Endothelial cell of hepatic sinusoid (primary cell): ENCODE measurements around the gene NABP1.
"Not testable (repeated sequence)": the region's sequence is repeated elsewhere in the genome, so short reads cannot be mapped to it uniquely, and the experiment has no call there.

ENCODE experiments used
- in situ Hi-C: cut with HindIII; loops from 2 replicates; pipeline ENCODE4 v1.10.0; 2017; ENCODE audit warnings: low sequenced_read_pairs

NABP1 gene, protein sequence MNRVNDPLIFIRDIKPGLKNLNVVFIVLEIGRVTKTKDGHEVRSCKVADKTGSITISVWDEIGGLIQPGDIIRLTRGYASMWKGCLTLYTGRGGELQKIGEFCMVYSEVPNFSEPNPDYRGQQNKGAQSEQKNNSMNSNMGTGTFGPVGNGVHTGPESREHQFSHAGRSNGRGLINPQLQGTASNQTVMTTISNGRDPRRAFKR

DNA sequence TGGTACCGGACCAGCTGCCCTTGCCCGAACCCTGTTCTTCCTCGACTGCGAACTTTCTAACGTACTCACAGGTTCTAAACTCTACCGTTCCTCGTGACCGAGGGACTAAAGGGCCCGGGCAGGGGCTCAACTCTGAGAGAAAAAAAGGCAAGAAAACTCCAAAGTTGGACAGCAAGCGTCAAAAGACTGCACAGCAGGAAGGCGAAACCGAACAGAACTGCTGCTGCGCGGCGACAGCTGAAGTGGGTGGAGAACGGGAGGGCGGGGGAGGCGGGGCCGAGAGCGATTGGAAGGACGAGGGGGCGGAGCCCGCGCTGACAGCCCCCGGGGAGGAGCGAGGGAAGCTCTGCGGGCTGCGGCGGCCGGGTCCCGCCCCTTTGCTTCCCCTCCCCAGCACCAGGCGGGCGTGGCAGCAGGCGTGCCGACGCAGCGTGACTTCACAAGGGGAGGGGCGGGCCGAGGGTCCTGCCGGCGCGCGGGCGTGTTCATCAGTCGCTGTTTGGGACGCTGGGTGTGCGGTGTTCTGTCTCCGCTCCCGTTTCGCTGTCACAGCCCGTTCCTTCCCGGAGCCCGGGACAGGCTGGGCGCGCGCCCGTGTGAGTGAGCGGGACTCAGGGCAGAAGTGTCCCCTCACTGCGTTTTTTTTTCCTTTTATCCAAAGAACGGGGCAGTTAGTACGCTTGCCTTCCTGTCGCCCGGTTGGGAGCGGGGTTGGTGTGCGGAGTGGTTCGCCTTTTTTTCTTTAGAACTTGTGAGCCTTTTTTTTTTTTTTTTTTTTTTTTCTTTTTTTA, at the start of gene NABP1:
Gene NABP1 (plus strand): TSS at position 491 of the 791 bp plus-strand sequence. CDS start 479 bp downstream, outside the sequence.
- in situ Hi-C loops: loop anchor here (5.0 kb wide), 1 partner anchor 46 kb away; no protein-coding TSS in a partner anchor

DNA sequence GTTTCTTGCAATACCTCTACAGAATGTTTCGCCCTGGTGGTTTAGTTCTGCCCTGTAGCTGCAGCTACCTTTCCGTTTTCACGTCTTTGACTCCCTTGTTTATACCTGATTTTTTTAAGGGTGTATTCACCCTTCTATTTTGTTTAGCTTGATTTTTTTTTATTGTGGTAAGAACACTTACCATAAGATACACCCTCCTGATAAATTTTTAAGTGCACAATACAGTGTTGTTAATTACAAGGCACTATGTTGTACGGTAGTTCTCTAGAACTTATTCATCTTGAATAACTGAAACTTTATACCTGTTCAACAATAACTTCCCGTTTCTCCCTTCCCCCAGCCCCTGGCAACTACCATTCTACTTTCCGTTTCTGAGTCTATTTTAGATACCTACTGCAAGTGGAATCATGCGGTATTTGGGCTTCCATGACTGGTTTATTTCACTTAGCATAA, 48.9 kb upstream of the NABP1 start:
- in situ Hi-C loops: no loop called here

DNA sequence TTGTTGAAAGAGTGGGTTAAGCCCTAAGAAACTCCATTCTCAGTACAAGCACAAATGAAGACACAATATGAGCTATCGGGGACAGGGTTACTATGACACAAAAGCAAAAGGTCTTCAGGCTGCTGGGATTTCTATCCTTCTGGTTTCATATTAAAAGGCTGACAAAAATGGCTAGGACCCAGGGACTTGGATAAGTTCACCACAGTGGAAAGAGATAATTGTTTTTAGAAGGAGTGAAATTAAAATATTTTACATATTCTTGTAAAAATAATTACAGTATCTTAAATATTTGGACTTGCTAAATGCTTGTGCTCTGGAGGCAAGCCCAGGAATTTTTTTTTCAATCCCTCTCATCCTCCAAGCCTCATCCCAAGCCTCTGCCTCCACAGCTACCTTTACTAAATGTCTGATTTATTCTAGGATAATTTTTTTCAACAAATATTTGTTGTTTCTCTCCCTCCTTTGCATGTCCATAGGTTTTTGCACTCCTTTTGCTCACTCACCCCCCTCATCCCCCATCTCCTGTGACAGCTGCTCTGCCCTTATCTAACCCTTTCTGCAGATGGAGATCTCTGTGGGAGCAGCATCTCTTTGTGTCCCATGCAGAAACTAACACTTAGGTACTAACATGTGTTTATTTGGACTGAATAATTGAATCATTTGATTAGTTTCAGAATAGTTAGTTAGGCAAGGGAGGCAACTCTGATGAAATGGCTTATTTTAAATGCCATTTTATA, 47.8 kb upstream of the NABP1 start:
- in situ Hi-C loops: loop anchor here (5.0 kb wide), 1 partner anchor 47 kb away; the partner anchor contains the start of gene NABP1

DNA sequence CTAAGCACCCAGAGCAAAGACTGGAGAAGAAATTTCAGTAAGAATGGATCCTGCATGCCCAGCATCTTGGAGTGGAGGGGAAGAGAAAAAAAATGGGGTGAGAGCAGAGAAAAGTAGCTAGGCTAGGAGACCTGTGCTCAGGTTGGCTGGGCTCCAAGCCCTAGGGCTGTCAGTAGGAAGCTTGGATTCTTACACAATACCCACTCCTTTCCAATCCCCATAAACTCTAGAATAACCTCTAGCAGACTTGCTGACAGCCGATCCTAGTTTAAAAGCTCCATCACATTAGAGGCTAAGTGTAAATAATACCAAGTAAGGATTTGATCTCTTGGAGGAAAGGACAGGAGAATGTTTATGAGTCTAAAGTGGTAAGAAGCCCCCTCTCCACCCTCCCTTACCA, 46.2 kb upstream of the NABP1 start:
- in situ Hi-C loops: loop anchor here (5.0 kb wide), 1 partner anchor 46 kb away; the partner anchor contains the start of gene NABP1

DNA sequence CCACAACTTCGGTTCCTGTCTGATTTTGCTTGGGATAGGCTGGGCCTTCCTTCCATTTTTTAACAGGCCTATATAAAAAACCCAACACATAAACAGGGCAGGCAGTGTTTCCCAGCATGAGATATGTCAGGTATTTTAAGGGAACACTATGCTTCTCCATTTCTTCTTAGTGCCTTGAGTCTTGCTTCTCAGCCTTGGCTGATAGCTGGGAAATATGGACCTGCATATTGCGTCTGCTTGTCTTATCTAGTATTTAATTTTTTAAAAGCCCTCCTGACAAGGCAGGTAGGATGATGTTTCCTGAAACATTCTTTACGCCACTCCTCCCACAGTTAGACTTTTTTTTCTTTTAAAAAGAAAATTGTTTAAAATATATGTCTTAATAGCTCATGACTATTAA, 45.5 kb upstream of the NABP1 start:
- in situ Hi-C loops: loop anchor here (5.0 kb wide), 1 partner anchor 45 kb away; the partner anchor contains the start of gene NABP1

DNA sequence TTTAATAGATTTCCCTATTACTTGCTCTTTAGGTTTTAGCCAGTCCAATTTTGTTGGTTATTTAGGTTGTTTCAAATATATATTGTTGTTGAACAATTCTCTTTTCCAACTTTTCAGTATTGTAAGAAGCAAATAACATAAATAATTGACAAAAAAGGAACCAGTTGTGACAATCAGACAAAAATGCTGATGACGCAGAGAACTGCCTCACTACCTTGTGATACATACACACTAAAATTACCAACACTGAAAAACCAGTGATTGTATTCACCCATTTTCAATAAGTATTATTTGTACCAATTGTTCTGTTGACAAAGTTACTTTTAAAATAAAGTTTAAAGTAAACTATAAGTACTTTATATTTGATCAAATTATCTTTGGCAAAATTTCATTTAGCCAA, 43.1 kb upstream of the NABP1 start:
- in situ Hi-C loops: loop anchor here (5.0 kb wide), 1 partner anchor 43 kb away; the partner anchor contains the start of gene NABP1

DNA sequence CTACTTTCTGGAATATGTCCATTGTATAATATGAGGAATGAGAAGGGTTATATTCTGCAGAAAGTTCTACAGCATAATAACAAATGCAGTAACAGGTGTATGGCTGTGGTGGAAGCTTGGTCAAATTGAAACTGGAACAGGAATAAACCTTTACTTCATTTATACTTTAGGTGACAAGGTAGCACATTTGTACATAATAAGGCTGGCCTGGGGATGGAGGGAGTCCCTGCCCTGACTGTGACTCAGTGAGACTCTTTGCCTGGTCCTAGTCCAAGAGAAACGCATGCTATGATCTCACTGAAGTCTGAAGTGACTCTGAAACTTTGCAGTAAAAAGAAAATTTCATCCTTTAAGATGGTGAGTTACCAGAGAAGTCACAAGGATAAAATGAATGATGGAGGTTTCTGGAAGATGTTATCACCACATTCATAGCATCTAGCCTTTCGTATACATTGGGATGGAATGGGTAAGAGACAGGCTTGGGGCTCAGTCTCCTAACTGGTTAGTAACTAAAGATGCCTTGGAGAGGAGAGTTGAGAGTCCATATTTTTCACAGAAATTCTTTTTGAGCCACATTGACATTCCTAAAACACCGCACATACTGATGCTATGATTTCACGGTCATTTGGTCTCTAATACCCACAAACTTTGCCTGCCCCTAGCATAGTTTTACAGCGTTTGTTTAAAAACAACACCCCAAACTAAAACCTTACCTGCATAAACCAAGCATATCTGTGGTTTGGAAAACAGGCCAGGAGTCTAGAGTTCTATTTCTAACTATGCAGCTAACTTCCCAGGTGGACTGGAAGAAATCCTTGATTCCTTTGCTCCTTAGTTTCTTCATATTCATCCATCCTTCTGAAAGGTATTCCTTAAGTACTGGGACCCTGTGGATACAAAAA, 42.4 kb upstream of the NABP1 start:
- in situ Hi-C loops: no loop called here

DNA sequence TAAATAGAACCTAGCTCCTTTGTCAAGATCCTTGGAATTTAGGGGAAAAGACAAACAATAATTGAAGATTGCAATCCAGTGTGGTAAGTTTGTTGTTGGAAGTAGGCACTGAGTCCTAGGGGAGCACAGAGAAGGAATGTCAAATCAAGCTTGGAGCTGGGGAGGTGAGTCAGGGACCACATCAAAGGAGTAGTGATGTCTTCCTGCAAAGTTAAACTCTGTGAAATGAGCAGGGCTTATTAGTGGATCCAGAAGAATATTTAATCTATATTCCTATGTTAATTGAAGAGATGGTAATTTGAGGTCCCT, 41.7 kb upstream of the NABP1 start:
- in situ Hi-C loops: no loop called here

DNA sequence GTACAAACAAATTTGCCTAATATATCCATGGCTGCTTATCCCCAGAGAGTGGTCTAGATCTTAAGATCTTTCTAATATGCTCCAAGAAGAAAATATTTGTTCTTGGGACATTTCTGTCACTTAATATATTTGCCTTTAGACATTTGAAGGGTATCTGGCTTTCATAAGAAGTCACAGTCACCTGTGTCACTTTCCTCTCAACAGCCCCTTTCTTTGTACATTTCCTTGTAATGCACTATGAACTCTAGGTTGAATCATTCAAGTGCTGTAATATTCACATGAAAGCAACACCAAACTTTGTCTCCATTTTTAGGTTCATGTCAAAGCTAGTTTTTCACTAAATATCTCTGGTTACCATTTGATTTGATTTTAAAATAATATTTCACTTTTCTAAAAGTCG, 41.4 kb upstream of the NABP1 start:
- in situ Hi-C loops: no loop called here

DNA sequence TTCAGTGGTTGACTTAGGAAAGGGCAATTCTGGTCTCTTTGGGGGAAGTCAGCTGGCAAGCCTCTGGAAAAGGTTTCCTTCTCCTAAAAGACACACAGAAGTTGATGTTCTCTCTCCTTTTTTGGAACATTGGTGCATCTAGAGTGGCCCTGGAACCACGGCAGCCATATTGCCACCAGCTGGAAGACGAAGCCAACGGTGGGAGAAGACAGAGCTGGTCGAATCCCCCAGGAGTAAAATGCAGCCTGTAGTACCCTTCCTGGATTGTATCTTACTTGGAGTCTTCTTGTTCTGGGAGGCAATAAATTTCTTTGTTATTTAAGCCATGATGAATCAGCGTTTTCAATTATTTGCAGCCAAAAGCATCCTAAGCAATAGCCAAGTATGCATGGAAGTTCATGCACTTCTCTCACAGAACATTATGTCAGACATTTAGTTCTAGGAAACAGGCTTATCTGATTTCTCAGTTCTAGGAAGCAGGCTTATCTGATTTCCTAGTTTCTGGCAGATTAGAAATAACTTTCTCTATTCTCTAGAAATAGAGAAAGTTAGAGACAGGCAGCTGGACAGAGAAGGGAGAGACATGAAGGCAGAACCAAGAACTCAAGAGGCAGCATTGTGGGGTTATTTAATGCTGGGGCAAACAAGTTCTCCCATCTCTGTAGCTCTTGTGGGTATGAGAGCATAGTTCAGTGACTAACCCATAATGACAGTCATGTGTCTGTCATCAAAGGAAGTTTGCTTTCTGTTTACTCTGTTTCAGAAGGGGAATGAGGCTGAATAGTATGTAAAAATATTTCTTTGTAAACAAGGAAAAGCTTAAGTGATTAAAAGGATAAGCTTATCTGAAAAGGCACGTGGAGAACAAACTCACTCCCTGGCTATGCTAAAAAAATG, 40.5 kb upstream of the NABP1 start:
- in situ Hi-C loops: no loop called here

DNA sequence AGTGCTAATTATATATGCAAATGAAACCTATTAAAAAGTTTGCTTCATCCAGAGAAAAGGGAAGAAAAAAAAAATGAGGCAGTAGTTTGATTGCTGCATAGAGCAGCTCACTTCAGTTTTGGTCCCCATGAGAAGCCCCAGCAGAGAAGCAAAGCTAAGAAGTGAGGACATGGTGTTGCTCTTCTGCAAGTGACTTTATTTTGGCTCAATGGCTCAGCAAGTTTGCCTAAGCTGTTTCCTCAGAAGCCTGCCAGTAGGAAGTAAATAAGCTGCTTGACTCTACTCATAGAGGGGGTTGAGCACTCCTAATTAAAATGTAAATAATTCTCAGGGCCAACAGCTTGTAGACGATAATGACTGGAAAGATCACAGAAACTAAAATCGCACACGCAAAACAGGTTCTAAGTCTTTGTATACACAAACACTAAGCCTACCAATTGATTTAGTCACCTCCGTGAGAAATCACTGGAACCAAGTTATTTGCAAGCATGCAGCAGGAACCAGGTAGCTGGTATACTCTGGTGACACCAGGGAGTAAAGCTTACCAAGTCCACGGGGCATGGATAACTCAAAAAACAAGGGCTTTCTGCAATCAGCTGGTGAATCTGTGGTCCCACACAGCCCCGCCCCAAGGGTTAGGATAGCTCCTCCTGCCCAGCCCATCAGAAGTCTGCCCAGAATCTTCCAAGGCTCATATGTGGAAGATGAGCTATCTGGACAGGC, 39.7 kb upstream of the NABP1 start:
- in situ Hi-C loops: no loop called here

DNA sequence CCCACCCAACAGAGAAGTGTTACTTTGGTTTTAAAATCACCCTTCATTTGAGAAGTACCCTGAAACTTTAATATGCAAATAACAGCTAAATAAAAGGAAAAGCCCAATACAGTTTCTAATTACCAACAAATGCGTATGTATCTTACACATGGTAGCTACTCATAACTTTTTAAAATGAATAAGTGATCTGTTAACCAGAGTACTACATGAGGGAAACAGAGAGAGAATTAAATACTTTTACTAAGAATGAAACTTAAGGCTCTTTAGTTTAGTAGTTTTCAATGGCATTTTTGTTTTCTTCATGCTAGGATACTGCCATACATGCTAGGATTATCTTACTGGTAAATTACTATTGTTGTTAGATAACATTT, 39.1 kb upstream of the NABP1 start:
- in situ Hi-C loops: no loop called here

DNA sequence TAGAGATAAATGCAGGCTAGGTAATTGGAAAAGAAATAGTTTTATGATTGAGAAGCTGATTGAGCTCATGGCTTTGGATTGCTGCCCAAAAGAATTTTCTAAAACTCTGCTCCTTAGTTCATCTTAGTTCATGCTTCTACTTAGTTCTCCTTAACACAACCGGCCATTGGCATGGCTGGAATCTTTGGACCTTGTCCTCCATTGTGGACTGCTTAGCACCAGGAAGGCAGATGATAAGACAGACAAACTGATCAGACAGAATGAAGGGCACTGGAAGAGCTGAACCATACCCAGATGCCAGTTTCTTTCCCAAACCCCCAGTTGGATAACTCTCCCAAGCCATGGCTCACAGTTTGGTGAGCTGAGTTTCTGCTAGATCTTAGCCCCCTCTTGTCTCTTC, 36.3 kb upstream of the NABP1 start:
- in situ Hi-C loops: no loop called here

DNA sequence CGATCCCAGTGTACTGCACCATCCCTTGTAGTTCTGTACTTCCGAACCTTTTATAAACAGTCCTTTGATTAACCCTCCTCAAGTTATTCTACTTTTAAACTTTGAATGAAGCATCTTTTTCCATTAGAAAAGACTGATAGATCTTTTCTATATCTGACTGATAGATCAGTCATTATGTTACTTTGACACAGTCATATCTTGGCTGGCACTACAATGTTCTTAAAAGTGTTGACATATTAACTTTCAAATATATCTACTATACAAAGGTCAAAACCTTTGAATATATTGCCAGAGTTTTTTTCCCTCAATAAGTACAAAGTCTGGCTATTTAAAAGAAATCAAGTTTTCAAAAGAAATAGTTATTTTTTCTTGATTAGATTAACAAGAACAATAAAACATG, 35.4 kb upstream of the NABP1 start:
- in situ Hi-C loops: no loop called here

DNA sequence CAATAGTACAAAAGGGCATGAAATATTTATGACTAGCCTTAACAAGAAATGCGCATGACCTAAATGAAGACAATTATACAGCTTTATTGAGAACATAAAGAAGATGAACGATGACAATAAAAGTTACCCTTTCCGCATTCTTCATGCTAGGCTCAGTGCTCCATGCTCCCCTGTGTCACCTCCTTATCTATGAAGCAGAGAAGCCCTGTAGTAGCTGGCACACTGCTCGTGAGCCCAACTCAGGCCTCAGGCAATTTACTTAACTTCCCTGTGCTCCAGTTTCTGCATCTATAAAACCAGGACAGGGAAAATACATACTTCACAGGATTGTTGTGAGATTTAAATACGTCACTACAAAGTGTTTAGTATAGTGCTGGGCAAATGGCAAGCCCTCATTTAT, 34.5 kb upstream of the NABP1 start:
- in situ Hi-C loops: no loop called here

DNA sequence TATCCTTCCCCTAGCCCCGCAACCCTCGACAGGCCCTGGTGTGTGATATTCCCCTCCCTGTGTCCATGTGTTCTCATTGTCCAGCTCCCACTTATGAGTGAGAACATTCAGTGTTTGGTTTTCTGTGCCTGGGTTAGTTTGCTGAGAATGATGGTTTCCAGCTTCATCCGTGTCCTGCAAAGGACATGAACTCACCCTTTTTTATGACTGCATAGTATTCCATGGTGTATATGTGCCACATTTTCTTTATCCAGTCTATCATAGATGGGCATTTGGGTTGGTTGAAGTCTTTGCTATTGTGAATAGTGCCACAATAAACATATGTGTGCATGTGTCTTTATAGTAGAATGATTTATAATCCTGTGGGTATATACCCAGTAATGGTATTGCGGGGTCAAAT, 33.3 kb upstream of the NABP1 start:
- in situ Hi-C loops: not testable (repeated sequence)

DNA sequence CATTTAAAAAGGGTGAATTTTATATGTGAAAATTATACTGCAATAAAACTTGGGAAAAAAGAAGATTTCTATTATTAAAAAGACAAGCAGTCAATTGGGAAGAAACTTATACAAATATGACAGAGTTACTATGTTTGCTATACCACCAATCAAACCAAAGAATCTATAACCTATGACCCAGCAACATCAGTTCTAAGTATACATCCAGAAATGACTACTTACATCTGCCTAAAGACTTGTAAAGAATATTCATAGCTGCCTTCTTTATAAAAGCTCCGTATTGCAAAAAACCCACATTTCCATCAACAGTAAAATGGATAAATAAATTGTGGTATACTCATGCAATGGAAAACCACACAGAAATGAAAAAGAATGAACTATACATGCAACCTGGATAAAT, 32.9 kb upstream of the NABP1 start:
- in situ Hi-C loops: no loop called here

DNA sequence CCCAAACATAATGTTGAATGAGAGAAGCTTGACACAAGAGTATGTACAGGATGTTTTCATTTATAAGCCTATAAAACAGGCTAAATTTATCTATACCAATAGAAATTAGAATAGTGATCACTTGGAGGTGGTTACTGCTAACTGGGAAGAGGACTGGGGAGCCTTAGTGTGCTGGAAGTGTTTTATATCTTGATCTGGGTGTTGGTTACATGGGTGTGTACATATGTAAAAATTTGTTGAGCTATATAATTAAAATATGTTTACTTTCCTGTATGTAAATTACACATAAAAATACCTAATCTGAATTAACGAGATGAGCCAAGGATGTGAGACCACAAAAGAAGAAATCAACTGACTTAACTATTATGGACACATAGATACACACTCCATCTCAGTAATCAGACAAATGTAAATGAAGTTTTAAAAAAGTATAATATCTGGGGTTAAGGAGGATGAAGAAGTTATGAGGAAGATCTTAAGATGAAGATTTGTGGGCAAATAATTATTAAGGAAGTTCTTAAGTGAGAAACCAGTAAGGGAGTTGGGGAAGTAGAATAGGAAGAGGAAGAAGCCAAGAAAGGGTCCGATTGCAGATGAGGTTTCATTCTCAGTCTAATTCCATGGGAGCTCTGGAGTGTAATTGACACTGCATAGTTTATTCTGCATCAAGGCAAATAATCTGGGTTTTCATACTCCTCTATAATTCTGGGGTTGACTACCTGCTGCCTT, 32.3 kb upstream of the NABP1 start:
- in situ Hi-C loops: no loop called here
